ENCODE measurements around the gene RPLP2. TPM values are rescaled to one million over a fixed set of nuclear protein-coding genes. Genes with fewer than 3 reads are reported as not detected.
A peak's percentile ranks its signal among the peaks of the same experiment; 100 is the strongest.

RPLP2 gene
- total RNA-seq, 1 experiment from 2014 or later, result 1,325 TPM

- Histone ChIP-seq H3K36me3 (ENCODE audit: insufficient read depth, low read length, poor library complexity, severe bottlenecking) (peaks cover 28% of the 10 kb centered on the region), H3K27ac (ENCODE audit: low read depth, low read length, poor library complexity, severe bottlenecking) (no peak overlapping the region), H3K9me3 (ENCODE audit: low read depth, low read length, poor library complexity, severe bottlenecking) (no peaks in the 10 kb centered on the region), H3K27me3 (replicated peaks; ENCODE audit: insufficient read depth, low read depth, low read length, poor library complexity) (no peaks in the 10 kb centered on the region), H3K4me1 (ENCODE audit: insufficient read depth, low read length, poor library complexity, severe bottlenecking) (peaks cover 13% of the 10 kb centered on the region), H3K4me3 (ENCODE audit: low read depth, low read length, poor library complexity, severe bottlenecking) (no peak overlapping the region)
- ChIA-PET CTCF (interaction anchor here (1.2 kb wide), 1 partner anchor 211 kb away, joined by 3 read pairs; no protein-coding TSS in a partner anchor), POLR2A (ENCODE audit: low non-redundant PET) (no interaction called here)
- intact Hi-C loops (cut with micrococcal nuclease; ENCODE audit: unreplicated experiment), result no loop called here
- DNase-seq (ENCODE audit: low spot score), result no peak
- TSS peak; percentile 35 for BruUV-seq (replicated peaks)
- TF ChIP-seq EZH2 (IDR thresholded peaks at IDR 0.05; ENCODE audit: borderline replicate concordance, low read depth, low read length, poor library complexity, severe bottlenecking), result no peak
- peak; percentile 39 for TF ChIP-seq CTCF (conservative IDR thresholded peaks at IDR 0.05; ENCODE audit: low read depth, low read length)
Observed at GRCh38 chr11:839875-840617, 30.3 kb downstream of the RPLP2 start.

GRCh38 chr11:841981-842369 is 32.2 kb downstream of the RPLP2 start:
- CTCF ChIA-PET, result interaction anchor here (0.6 kb wide), 1 partner anchor 35 kb away, joined by 3 read pairs; no protein-coding TSS in a partner anchor
- Histone ChIP-seq H3K27ac (ENCODE audit: low read depth, low read length, poor library complexity, severe bottlenecking) (peak overlapping the region; percentile 100), H3K4me3 (ENCODE audit: low read depth, low read length, poor library complexity, severe bottlenecking) (peak overlapping the region; percentile 99), H3K27me3 (replicated peaks; ENCODE audit: insufficient read depth, low read depth, low read length, poor library complexity) (no peaks in the 10 kb centered on the region), H3K9me3 (ENCODE audit: low read depth, low read length, poor library complexity, severe bottlenecking) (no peaks in the 10 kb centered on the region), H3K36me3 (ENCODE audit: insufficient read depth, low read length, poor library complexity, severe bottlenecking) (peaks cover 19% of the 10 kb centered on the region), H3K4me1 (ENCODE audit: insufficient read depth, low read length, poor library complexity, severe bottlenecking) (peaks cover 13% of the 10 kb centered on the region)
- intact Hi-C loops (cut with micrococcal nuclease; ENCODE audit: unreplicated experiment), result no loop called here
- no peak for DNase-seq (ENCODE audit: low spot score)
- TSS peak; percentile 61 for BruUV-seq (replicated peaks)
- POLR2A ChIA-PET (ENCODE audit: low non-redundant PET), result no interaction called here
- TF ChIP-seq CTCF (conservative IDR thresholded peaks at IDR 0.05; ENCODE audit: low read depth, low read length) (no peak), EZH2 (IDR thresholded peaks at IDR 0.05; ENCODE audit: borderline replicate concordance, low read depth, low read length, poor library complexity, severe bottlenecking) (no peak)

- Histone ChIP-seq H3K9me3 (ENCODE audit: low read depth, low read length, poor library complexity, severe bottlenecking) (no peaks in the 10 kb centered on the region), H3K27ac (ENCODE audit: low read depth, low read length, poor library complexity, severe bottlenecking) (peak within 1 kb of the TSS; percentile 100), H3K4me1 (ENCODE audit: insufficient read depth, low read length, poor library complexity, severe bottlenecking) (peaks cover 13% of the 10 kb centered on the region), H3K4me3 (ENCODE audit: low read depth, low read length, poor library complexity, severe bottlenecking) (peak within 1 kb of the TSS; percentile 99), H3K36me3 (ENCODE audit: insufficient read depth, low read length, poor library complexity, severe bottlenecking) (peaks cover 15% of the 10 kb centered on the region), H3K27me3 (replicated peaks; ENCODE audit: insufficient read depth, low read depth, low read length, poor library complexity) (no peaks in the 10 kb centered on the region)
- DNase-seq (ENCODE audit: low spot score), result peak; percentile 92
- intact Hi-C loops (cut with micrococcal nuclease; ENCODE audit: unreplicated experiment), result no loop called here
- ChIA-PET CTCF (no interaction called here), POLR2A (ENCODE audit: low non-redundant PET) (interaction anchor here (0.6 kb wide), 1 partner anchor 25 kb away, joined by 6 read pairs; no protein-coding TSS in a partner anchor)
- TF ChIP-seq CTCF (conservative IDR thresholded peaks at IDR 0.05; ENCODE audit: low read depth, low read length) (no peak), EZH2 (IDR thresholded peaks at IDR 0.05; ENCODE audit: borderline replicate concordance, low read depth, low read length, poor library complexity, severe bottlenecking) (no peak)
- no TSS peak for BruUV-seq (replicated peaks)
Observed at GRCh38 chr11:842370-843002, 32.7 kb downstream of the RPLP2 start, which contains the start of the genes POLR2L and TSPAN4. Gene POLR2L, minus strand, starts transcription at chr11:842529. Its CDS starts 21 bp downstream, at chr11:842508. Gene TSPAN4, plus strand, starts transcription at chr11:842852. Its CDS starts 7,453 bp downstream, at chr11:850305.
